H9 (cell line): ENCODE data around the gene ALDH9A1. TPM values are rescaled to one million over a fixed set of nuclear protein-coding genes. Genes with fewer than 3 reads are reported as not detected.

ENCODE experiments used
- DNase-seq: peaks from one replicate; pipeline ENCODE4 v3.0.0-alpha.2; 2017
- H2AFZ ChIP-seq: one replicate; pipeline ENCODE4 v1.6.1; 2013; ENCODE audit warnings: mild to moderate bottlenecking, low read length, control low read depth, moderate library complexity
- H2AK5ac ChIP-seq: 2 replicates; pipeline ENCODE4 v1.6.1; 2013; ENCODE audit warnings: low read length, control low read depth, mixed read lengths; ENCODE audit not compliant: insufficient read length
- H2BK120ac ChIP-seq: one replicate; pipeline ENCODE4 v1.6.1; 2013; ENCODE audit warnings: low read depth, mild to moderate bottlenecking, low read length, control low read depth, inconsistent platforms; ENCODE audit not compliant: poor library complexity, severe bottlenecking
- H2BK12ac ChIP-seq: 2 replicates; pipeline ENCODE4 v1.6.1; 2013; ENCODE audit warnings: low read length, control low read depth, mixed read lengths, low read depth; ENCODE audit not compliant: insufficient read length
- H2BK15ac ChIP-seq: 2 replicates; pipeline ENCODE4 v1.6.1; 2013; ENCODE audit warnings: low read depth, low read length, control low read depth
- H2BK20ac ChIP-seq: one replicate; pipeline ENCODE4 v1.6.1; 2013; ENCODE audit warnings: low read depth, mild to moderate bottlenecking, low read length, control low read depth, inconsistent platforms; ENCODE audit not compliant: poor library complexity, severe bottlenecking
- H2BK5ac ChIP-seq: 2 replicates; pipeline ENCODE4 v1.6.1; 2013; ENCODE audit warnings: low read length, control low read depth, mixed read lengths; ENCODE audit not compliant: insufficient read length
- H3K14ac ChIP-seq: 2 replicates; pipeline ENCODE4 v1.6.1; 2013; ENCODE audit warnings: low read length, control low read depth; ENCODE audit not compliant: insufficient read depth
- H3K18ac ChIP-seq: 2 replicates; pipeline ENCODE4 v1.6.1; 2013; ENCODE audit warnings: low read depth, mild to moderate bottlenecking, mixed read lengths, low read length, control low read depth; ENCODE audit not compliant: insufficient read length
- H3K23ac ChIP-seq: 2 replicates; pipeline ENCODE4 v1.6.1; 2013; ENCODE audit warnings: low read length, control low read depth, mixed read lengths, low read depth; ENCODE audit not compliant: insufficient read length
- H3K23me2 ChIP-seq: 2 replicates; pipeline ENCODE4 v1.6.1; 2013; ENCODE audit warnings: low read depth, mild to moderate bottlenecking, mixed read lengths, low read length, control low read depth; ENCODE audit not compliant: insufficient read length, poor library complexity, severe bottlenecking
- H3K27ac ChIP-seq: 2 replicates; pipeline ENCODE4 v1.5.1; 2013; ENCODE audit warnings: low read length, control low read depth, mixed read lengths, low read depth; ENCODE audit not compliant: insufficient read length
- H3K27me3 ChIP-seq: 2 replicates; pipeline ENCODE4 v1.6.1; 2013; ENCODE audit warnings: low read length, control low read depth, inconsistent platforms; ENCODE audit not compliant: insufficient read depth
- H3K4ac ChIP-seq: 2 replicates; pipeline ENCODE4 v1.6.1; 2013; ENCODE audit warnings: low read depth, mild to moderate bottlenecking, control low read depth, inconsistent platforms, low read length, moderate library complexity
- H3K4me1 ChIP-seq: 2 replicates; pipeline ENCODE4 v1.6.1; 2013; ENCODE audit warnings: low read length, control low read depth, inconsistent platforms; ENCODE audit not compliant: insufficient read depth
- H3K4me2 ChIP-seq: 2 replicates; pipeline ENCODE4 v1.6.1; 2013; ENCODE audit warnings: low read length, control low read depth, mixed read lengths; ENCODE audit not compliant: insufficient read length, insufficient read depth
- H3K56ac ChIP-seq: 2 replicates; pipeline ENCODE4 v1.6.1; 2013; ENCODE audit warnings: low read depth, mild to moderate bottlenecking, mixed read lengths, low read length, control low read depth; ENCODE audit not compliant: insufficient read length
- H3K79me1 ChIP-seq: 2 replicates; pipeline ENCODE4 v1.6.1; 2013; ENCODE audit warnings: low read depth, mild to moderate bottlenecking, moderate library complexity, low read length, control low read depth, inconsistent platforms; ENCODE audit not compliant: insufficient read depth, poor library complexity, severe bottlenecking
- H3K79me2 ChIP-seq: 2 replicates; pipeline ENCODE4 v1.6.1; 2013; ENCODE audit warnings: low read length, control low read depth, inconsistent platforms; ENCODE audit not compliant: insufficient read depth
- H3K9ac ChIP-seq: 2 replicates; pipeline ENCODE4 v1.6.1; 2013; ENCODE audit warnings: low read length, control low read depth, mixed read lengths; ENCODE audit not compliant: insufficient read length; ENCODE audit errors: extremely low read depth
- H3K9me3 ChIP-seq: one replicate; pipeline ENCODE4 v1.6.1; 2013; ENCODE audit warnings: low read depth, low read length, inconsistent platforms; ENCODE audit not compliant: control insufficient read depth
- H3T11ph ChIP-seq: one replicate; pipeline ENCODE4 v1.6.1; 2013; ENCODE audit warnings: mild to moderate bottlenecking, low read length, control low read depth, inconsistent platforms
- H4K20me1 ChIP-seq: one replicate; pipeline ENCODE4 v1.6.1; 2013; ENCODE audit not compliant: control insufficient read depth, insufficient read length, insufficient read depth
- H4K5ac ChIP-seq: 2 replicates; pipeline ENCODE4 v1.6.1; 2013; ENCODE audit warnings: low read depth, mild to moderate bottlenecking, mixed read lengths, low read length, control low read depth; ENCODE audit not compliant: insufficient read length
- H4K8ac ChIP-seq: replicated peaks from 2 replicates; pipeline ENCODE4 v1.6.1; 2013; ENCODE audit warnings: low read length, control low read depth, mixed read lengths, low read depth; ENCODE audit not compliant: insufficient read length
- H4K91ac ChIP-seq: 2 replicates; pipeline ENCODE4 v1.6.1; 2013; ENCODE audit warnings: low read depth, mild to moderate bottlenecking, moderate library complexity, mixed read lengths, low read length, control low read depth; ENCODE audit not compliant: insufficient read length
- H3K27ac Mint-ChIP-seq, 3 experiments: 2 replicates in 2 of 3; 3 replicates in 1 of 3; pipeline ENCODE4 v1.8.0; 2020 to 2021; ENCODE audit warnings: mixed read lengths in 3 of 3, mild to moderate bottlenecking in 1 of 3, moderate library complexity in 1 of 3
- H3K27me3 Mint-ChIP-seq: 2 replicates; pipeline ENCODE4 v1.8.0; 2021; ENCODE audit warnings: low read depth, mild to moderate bottlenecking, moderate library complexity, mixed read lengths
- H3K36me3 Mint-ChIP-seq, 3 experiments: 2 replicates in 2 of 3; 3 replicates in 1 of 3; pipeline ENCODE4 v1.8.0; 2020 to 2021; ENCODE audit warnings: low read depth in 3 of 3, mixed read lengths in 3 of 3; ENCODE audit not compliant: insufficient read depth in 1 of 3
- H3K4me1 Mint-ChIP-seq, 2 experiments: 2 replicates each; pipeline ENCODE4 v1.8.0; 2020; ENCODE audit warnings: mixed read lengths in 2 of 2
- H3K4me3 Mint-ChIP-seq, 2 experiments: 2 replicates in 1 of 2; 3 replicates in 1 of 2; pipeline ENCODE4 v1.8.0; 2020 to 2021; ENCODE audit warnings: mild to moderate bottlenecking in 2 of 2, mixed read lengths in 2 of 2, moderate library complexity in 1 of 2
- H3K9me3 Mint-ChIP-seq, 2 experiments: 2 replicates in 1 of 2; 3 replicates in 1 of 2; pipeline ENCODE4 v1.8.0; 2020; ENCODE audit warnings: mild to moderate bottlenecking in 2 of 2, mixed read lengths in 2 of 2, moderate library complexity in 1 of 2
- CTCF ChIP-seq: fragments of 200-600 bp; sonication (generic); conservative IDR thresholded peaks from 3 replicates; pipeline ENCODE4 v1.8.0; 2021; ENCODE audit warnings: antibody characterized with exemption, mild to moderate bottlenecking
- WGBS: extraction: QIAGEN DNeasy Blood & Tissue Kit; methylation state at CpG from one replicate; pipeline ENCODE4 v1.1.7; 2013; ENCODE audit warnings: missing lambda C conversion rate, low lambda C conversion rate, mixed read lengths; ENCODE audit not compliant: insufficient read length; ENCODE audit errors: extremely low coverage; 5-methylcytosine and 5-hydroxymethylcytosine counted together
- total RNA-seq: library from RNA; stranded (reverse); gene quantifications from 2 replicates; pipeline ENCODE4 v1.2.1, GENCODE V29; 2021

ALDH9A1 gene
- total RNA-seq, 1 experiment from 2014 or later, result 55.0 TPM

GRCh38 chr1:165707984-165708706, 9.8 kb upstream of the ALDH9A1 start:
- Histone ChIP-seq H3K4me1 (no peaks in the 10 kb centered on the region), H4K91ac (no peak overlapping the region), H3K4me2 (no peak overlapping the region), H3K9ac (no peak overlapping the region), H3K18ac (no peak overlapping the region), H4K20me1 (no peaks in the 10 kb centered on the region), H4K5ac (no peak overlapping the region), H3K27me3 (no peaks in the 10 kb centered on the region; the same call in 1 of the 2 replicates), H3T11ph (no peak overlapping the region), H2BK20ac (no peak overlapping the region), H2AK5ac (no peak overlapping the region), H2BK15ac (no peak overlapping the region), H3K23me2 (no peaks in the 10 kb centered on the region), H3K79me2 (no peaks in the 10 kb centered on the region), H3K9me3 (no peaks in the 10 kb centered on the region), H2BK120ac (no peak overlapping the region), H3K56ac (no peak overlapping the region), H3K23ac (no peak overlapping the region), H2BK5ac (no peak overlapping the region), H3K27ac (no peak overlapping the region), H3K4ac (no peak overlapping the region), H2AFZ (no peak overlapping the region), H2BK12ac (no peak overlapping the region), H3K79me1 (no peaks in the 10 kb centered on the region), H3K14ac (no peak overlapping the region), H4K8ac (no peak overlapping the region)
- Mint-ChIP-seq H3K4me1 (no peaks in the 10 kb centered on the region), H3K9me3 (no peaks in the 10 kb centered on the region; a peak in 1 of 5 replicates), H3K36me3 (no peaks in the 10 kb centered on the region), H3K27ac (0 out of 7 replicates have a peak overlapping the region, but pooled peaks of 1 of the 3 experiments have one; percentile 26), H3K4me3 (no peak overlapping the region), H3K27me3 (peaks cover 8% of the 10 kb centered on the region)
- DNase-seq, result no peak
- WGBS, result no CpG with 5 or more reads among the region's 11 CpGs
- no peak for TF ChIP-seq CTCF
